Hematopoietic multipotent progenitor cell (in vitro differentiated cells): ENCODE results near the gene SH3TC1. TPM values are rescaled to one million over a fixed set of nuclear protein-coding genes. Genes with fewer than 3 reads are reported as not detected.

ENCODE experiments used
- DNase-seq, 3 donors: peaks; one replicate each; pipeline ENCODE4 v3.0.0-alpha.2; 2011 to 2015; ENCODE audit warnings: low read depth in 2 of 3, low spot score in 2 of 3
- total RNA-seq: library from RNA; depleted of rRNA; stranded (reverse); fragments of >200 nt; gene quantifications from one replicate; pipeline ENCODE4 v1.2.3, GENCODE V29; 2012

Gene SH3TC1
- total RNA-seq, 1 donor: 88.1 TPM

DNA sequence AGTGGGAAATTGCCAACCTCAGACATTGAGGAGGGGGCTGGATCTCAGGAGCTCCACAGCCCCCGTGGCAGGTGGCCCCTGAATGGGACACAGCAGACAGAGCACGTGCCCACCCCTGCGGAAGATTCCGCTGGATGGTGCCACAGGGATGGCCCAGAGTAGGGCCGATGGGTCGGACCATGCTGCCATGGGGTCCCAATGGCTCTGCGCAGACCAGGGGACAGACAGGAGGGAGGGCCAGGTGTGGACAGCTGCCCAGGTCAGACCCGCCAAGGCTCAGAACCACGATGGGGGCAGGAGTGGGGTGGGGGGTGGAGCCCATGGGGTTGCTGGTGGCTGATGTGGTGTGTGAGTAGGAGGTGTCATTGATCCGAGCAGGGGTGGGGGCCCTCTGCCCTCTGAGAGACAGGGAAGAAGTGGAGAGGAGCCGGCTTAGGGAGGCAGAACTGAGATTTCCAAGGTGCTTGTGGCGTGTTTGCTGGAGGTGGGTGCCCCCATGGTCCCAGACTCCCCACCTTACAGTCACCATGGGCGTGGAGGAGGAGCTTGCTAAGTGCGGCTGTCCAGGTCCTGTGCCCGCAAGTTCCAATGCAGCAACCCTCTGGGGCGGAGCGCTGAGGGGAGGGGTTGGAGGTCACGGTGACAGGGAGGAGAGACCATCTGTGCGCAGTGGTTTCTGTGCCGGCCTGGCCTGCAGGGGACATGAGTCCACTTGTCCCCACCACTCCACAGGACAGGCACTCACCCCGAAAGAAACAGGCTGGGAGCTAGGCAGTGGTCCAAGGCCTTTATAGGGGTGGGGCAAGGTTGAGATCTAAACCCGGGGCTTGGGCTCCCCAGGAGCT lies 12.9 kb downstream of the SH3TC1 start:
- DNase-seq: no peak

- DNase-seq: no peak
Observed at GRCh38 chr4:8212622-8213021, 13.5 kb downstream of the SH3TC1 start.

- DNase-seq: no peak
Observed at GRCh38 chr4:8213121-8213520, 14.0 kb downstream of the SH3TC1 start.

- no peak for DNase-seq
Observed at GRCh38 chr4:8214136-8214535, 15.0 kb downstream of the SH3TC1 start.

GRCh38 chr4:8215001-8215427 lies 15.9 kb downstream of the SH3TC1 start:
- no peak for DNase-seq

- no peak for DNase-seq
Observed at GRCh38 chr4:8215641-8216442, 16.8 kb downstream of the SH3TC1 start.

- no peak for DNase-seq
Observed at GRCh38 chr4:8216443-8217245, 17.6 kb downstream of the SH3TC1 start.

- no peak for DNase-seq
Observed at GRCh38 chr4:8217246-8217511, 18.1 kb downstream of the SH3TC1 start.

DNA sequence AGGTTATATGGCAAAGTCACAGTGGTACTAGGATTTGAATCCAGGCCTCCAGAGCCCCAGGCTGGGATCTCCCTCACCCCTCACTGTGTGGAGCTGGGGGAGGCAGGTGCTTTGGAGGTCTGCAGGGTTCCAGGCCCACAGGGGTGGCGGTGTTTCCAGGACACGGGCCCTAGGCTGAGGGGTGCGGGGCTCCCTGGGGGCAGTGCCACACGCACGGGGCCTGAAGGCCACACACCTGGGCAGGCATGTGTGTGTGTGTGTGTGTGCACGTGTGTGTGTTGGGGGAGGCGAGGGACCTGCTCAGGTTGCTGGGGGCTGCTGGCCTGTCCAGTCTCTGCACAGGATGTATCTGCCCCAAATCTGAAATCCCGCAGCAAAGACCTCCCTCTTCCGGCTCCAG lies 18.8 kb downstream of the SH3TC1 start:
- no peak for DNase-seq

- no peak for DNase-seq
Observed at GRCh38 chr4:8218371-8219031, 19.4 kb downstream of the SH3TC1 start.

DNA sequence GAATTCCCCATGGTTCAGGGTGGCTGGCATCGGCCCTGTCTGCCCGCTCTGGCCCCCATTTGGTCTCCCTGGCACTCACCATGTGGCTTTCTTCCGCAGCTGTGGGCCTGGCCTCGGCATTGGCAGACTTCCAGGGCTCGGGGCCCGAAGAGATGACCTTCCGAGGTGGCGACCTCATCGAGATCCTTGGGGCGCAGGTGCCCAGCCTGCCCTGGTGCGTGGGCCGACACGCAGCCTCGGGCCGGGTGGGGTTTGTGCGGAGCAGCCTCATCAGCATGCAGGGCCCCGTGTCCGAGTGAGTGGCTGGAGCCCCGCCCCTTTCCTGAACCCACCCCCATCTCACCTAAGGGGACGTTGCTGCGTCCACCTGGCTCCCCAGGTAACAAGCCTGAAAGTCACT lies 20.1 kb downstream of the SH3TC1 start:
- DNase-seq: no peak

DNA sequence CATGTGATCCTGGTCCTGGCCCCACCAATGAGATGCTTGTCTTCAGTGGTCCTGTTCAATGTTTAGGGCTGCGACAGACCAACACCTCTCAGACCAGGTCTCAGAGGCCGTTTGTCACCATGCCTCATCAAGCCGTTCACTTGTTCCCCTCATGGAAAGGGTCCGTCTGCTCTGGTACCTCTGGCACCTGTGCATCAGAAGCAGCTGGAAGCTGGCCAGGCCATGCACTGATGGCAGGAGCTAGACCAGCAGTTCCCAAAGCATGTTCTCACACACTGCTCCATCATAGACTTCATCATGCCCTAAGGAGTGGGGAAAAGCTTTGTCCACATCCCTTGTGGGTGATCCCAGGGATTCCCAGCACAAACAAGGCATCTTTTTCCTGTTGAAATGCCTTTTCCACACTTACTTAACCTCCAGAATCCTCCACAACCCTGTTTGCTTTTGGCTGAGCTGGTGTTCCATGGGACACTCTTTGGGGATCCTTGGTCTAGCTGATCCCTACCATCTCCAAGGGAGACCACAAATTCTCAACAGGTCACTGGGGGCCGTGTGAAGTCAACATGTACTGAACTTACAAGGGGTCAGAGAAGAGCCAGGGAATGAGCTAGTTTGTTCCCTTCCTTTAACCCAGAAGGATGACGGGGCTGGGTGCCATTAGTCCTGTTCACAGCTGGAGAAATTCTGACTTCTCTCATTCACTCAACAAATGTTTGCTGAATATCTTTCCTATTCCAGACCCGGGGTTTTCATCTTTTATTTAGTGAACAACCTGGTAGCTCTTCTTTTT lies 21.8 kb downstream of the SH3TC1 start:
- DNase-seq: no peak

- peak in 1 of 3 donors; percentile 55 for DNase-seq
Observed at GRCh38 chr4:8221476-8221875, 22.4 kb downstream of the SH3TC1 start.

DNA sequence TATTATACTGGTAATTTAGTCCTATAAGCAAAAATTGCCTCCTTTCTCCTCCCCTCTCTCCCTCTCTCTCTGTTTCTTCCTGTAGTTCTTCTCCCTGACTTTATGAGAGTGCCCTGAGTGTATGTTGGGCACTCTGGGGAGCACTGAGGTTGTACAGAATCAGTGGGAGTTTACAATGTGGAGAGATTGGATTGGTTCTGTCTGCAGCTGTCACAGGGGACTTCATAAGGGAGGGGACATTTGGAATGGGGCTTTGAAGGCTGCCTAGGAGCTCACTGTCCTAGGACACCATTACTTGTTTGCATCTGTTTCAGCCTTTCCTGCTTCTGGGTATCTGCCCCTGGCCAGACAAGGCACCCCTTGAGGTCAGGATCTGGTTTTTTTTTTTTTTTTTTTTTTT lies 22.9 kb downstream of the SH3TC1 start:
- no peak for DNase-seq

DNA sequence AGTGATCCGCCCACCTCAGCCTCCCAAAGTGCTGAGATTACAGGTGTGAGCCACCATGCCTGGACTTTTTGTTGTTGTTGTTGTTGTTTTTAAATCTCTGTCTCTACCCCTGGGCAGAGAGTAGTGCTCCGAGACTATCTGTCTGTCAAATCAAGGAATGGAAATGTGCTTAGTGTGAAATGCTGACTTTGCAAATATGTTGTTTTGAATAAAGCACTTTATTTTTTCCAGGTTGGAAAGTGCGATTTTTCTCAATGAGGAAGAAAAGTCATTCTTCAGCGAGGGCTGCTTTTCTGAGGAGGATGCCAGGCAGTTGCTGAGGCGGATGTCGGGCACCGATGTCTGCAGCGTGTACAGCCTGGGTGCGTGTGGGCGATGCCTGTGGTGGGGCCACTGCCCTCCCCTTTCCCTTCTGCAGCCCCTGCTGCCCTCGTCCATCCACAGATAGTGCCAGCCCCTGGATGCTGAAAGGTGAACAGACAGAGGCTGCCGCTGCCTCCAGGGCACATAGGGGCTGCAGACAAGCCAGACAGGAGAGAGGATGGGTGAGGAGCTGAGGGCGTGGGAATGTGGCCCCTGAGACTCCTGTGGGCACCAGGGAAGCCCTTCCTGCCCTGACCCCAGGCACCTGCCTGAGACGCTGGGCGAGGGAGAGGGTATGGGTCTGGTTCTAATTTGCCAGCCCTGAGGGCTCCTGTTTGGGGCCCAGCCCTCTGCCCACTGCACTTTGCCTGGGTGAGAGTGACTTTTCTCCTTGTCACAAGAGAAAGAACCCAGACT lies 23.7 kb downstream of the SH3TC1 start:
- no peak for DNase-seq

DNA sequence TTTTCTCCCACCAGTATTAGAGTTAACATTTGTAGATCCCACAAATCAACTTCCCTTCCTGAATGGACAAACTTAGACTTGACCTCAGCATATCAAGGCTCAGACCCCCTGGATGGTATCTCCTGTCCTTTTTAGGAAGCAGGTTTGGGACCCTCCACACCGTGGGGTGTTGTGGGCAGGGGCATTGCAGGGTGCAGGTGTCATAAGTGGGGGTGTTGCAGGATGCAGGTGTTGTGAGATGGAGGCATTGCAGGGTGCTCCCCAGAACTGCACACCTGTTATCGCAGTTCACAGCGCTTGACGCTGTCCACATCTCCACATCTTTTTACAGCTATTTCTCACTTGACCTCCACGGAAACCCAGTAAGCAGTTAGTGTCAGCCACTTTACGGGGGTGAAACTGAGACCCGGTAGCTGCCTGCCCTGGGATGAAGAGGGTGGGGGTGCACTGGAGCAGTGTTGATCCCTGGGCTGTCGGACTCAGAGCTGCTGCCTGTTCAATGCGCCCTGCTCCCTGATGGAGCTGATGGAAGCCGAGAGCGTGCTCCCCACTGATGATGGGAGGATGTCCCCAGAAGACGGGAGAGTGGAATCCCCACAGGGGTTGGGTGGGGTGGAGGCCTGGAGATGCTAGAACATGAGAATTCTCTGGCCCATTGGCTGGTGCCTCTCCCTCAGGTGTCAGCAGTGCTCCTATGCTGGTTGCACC lies 25.3 kb downstream of the SH3TC1 start:
- no peak for DNase-seq

DNA sequence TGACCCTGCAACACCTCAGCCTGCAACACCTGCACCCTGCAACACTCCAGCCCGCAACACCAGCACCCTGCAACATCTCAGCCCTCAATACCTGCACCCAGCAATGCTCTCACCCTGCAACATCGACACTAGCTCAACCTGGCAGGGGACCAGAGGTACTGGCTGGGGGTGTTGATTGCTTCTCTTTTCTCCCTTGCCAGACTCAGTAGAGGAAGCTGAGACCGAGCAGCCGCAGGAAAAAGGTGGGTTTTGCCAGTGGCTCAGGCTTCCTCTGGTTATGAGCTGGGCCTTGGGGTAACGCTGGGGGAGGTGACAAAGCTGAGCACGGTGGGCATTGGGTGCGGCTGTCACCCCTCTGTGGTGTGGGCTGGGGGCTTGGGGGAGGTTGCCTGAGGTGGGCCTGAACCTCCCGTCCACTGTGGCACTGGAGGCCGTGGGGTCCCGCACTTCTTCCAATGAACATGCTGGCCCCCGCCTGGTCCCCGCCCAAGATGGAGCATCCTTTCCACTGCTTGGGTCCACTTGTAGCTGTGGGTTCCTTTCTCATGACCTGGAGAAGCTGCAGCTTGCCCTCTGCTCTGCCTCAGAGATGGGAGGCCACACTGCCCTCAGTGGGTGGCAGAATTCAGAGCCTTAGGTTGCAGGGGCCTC lies 26.0 kb downstream of the SH3TC1 start:
- peak in 2 of 3 donors; percentile 80 to 95 for DNase-seq
